GM18907 (cell line): ENCODE data around the gene SH3GL1.

Source experiments
- ATAC-seq: cut with Tn5 transposase; IDR thresholded peaks from one replicate; pipeline ENCODE4 v1.9.1; 2021; ENCODE audit warnings: mild to moderate bottlenecking, moderate library complexity; ENCODE audit not compliant: unreplicated experiment

Gene SH3GL1

GRCh38 chr19:4401769-4402170 is 1.4 kb upstream of the SH3GL1 start:
- ATAC-seq, result no peak

- peak; percentile 15 for ATAC-seq
Observed at GRCh38 chr19:4399812-4400134, 574 bp downstream of the SH3GL1 start.

- ATAC-seq, result no peak
Observed at GRCh38 chr19:4396949-4397783, 3.2 kb downstream of the SH3GL1 start.

GRCh38 chr19:4393947-4394590 is 6.3 kb downstream of the SH3GL1 start:
- no peak for ATAC-seq

GRCh38 chr19:4391701-4392483 is 8.5 kb downstream of the SH3GL1 start:
- ATAC-seq, result no peak

- no peak for ATAC-seq
Observed at GRCh38 chr19:4391306-4391693, 9.0 kb downstream of the SH3GL1 start.

GRCh38 chr19:4390567-4391305 is 9.6 kb downstream of the SH3GL1 start:
- ATAC-seq, result no peak

- no peak for ATAC-seq
Observed at GRCh38 chr19:4390017-4390566, 10.3 kb downstream of the SH3GL1 start.

GRCh38 chr19:4389511-4390016 is 10.8 kb downstream of the SH3GL1 start:
- ATAC-seq, result no peak

GRCh38 chr19:4389064-4389375 is 11.3 kb downstream of the SH3GL1 start:
- ATAC-seq, result no peak

- no peak for ATAC-seq
Observed at GRCh38 chr19:4388337-4389063, 11.8 kb downstream of the SH3GL1 start.

- ATAC-seq, result no peak
Observed at GRCh38 chr19:4386041-4386782, 14.1 kb downstream of the SH3GL1 start.

GRCh38 chr19:4385291-4386040 is 14.9 kb downstream of the SH3GL1 start:
- ATAC-seq, result no peak

- no peak for ATAC-seq
Observed at GRCh38 chr19:4380254-4380727, 20.1 kb downstream of the SH3GL1 start.

- ATAC-seq, result peak; percentile 33
Observed at GRCh38 chr19:4379383-4380253, 20.7 kb downstream of the SH3GL1 start.

- no peak for ATAC-seq
Observed at GRCh38 chr19:4378886-4379285, 21.5 kb downstream of the SH3GL1 start.

- no peak for ATAC-seq
Observed at GRCh38 chr19:4376991-4377781, 23.2 kb downstream of the SH3GL1 start.
